Activated CD4-positive, alpha-beta T cell treated with anti-CD3 and anti-CD28 coated beads, Interleukin-2, amount 50 U/mL, for 48 hours (primary cell): ENCODE data around the gene GRK1.

Source experiments
- DNase-seq, 2 experiments: peaks; one replicate each; pipeline ENCODE4 v3.0.0-alpha.2; 2020

GRK1 gene

DNA sequence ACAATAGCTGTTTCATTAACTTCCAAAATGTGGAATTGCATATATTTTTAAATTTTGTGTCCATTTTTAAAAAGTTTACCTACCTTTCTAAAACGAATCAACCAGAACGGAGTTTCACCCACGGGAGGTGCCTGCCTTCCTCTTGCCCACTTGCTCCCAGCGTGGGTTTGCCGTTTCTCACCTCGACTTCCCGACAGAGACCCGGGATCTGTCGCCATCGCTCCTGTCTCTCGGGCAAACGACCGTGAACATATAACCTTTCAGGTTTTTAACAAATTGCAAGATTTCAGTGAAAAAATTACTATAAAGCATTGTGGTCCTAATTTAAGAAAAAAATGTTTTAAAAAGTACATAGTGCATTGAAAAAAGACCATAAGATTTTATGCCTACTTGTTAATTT lies 96.2 kb downstream of the GRK1 start:
- no peak for DNase-seq

GRCh38 chr13:113763961-113764792 lies 97.2 kb downstream of the GRK1 start:
- DNase-seq, result no peak

DNA sequence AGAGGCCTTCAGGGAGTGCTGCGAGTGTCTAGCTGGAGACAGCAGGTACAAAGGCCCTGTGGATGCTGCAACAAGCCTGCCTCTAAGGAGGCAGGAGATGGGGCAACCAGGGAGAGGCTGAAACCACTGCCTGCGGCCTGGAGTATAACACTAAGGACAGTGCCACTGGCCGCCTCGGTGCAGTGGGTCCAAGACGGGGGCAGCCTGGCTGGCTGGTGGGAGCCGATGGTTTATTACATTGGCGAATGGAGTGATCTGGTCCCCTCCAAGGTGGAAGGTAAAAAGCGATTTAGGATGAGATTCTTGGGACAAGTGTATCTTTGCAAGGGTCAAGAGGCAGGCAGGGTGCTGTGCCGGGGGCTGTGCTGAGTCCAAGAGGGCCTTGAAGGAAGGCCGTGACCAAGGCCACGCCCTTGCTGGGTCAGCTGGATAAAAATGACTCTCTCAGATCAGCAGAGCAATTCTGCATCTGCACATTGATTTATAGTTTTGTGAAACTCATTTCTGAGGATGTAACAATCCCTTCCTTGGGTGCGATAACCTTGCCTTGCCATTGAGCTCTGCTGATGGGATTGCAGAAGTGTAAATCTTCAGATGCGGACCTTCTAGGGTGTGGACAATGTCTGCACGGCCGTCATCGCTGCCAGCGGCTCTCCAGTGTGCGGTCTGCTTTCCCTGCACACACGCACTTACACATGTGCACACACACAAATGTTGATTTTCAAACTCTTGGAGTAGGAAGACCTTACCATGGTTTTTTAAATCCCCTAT lies 98.0 kb downstream of the GRK1 start:
- DNase-seq, result no peak

GRCh38 chr13:113765564-113765910 lies 98.5 kb downstream of the GRK1 start:
- DNase-seq, result no peak

DNA sequence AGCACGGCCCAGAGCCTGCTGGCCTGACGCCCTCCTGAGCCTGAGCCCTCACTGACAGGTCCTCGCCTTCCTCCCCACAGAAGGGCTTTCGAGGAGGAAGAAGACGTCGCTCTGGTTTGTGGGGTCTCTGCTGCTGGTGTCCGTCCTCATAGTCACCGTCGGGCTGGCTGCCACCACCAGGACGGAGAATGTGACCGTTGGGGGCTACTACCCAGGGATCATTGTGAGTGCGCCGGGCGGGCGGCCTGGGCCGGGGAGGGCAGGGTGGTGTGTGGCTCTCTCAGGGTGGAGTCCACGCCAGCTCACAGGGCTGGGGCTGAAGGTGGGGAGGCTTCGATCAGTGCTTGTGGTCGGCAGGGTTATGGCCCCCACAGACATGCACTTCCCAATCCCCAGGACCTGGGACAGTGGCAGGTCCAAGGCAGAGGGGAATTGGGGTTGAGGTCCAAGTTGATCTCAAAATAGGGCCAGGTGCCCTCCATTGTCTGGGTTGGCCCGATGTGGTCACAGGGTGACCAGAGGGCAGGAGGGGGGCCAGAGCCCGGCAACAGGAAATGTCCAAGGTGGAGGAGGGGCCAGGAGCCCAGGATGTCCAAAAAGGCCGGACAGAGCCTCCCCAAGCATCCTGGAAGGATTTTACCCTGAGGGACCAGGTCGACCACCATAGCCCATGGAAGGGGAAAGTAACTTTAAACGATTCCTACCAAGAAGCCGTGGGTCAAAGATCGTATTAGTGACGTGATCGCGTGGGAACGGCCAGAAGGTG lies 99.2 kb downstream of the GRK1 start:
- DNase-seq, result no peak

GRCh38 chr13:113767366-113767765 lies 100.3 kb downstream of the GRK1 start:
- no peak for DNase-seq

GRCh38 chr13:113768018-113768905 lies 101.2 kb downstream of the GRK1 start:
- no peak for DNase-seq

DNA sequence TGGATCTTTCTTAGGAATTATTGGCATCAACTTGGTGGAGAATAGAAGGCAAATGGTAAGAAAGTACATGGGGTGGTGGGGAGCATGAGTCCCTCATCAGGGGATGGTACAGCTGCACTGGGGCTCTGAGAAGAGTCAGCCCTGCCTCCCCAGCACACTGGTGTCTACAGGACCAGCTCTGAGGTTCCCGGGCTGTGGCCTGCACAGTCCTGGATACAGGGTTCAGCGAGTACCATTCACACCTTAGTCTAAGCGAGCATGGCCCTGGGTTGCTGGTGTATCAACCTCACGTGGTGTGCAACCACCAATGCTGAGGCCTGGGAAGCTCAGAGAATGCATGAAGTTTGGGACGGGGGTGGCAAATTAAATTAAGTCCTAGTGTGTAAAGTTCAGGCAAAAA lies 102.1 kb downstream of the GRK1 start:
- DNase-seq, result no peak

DNA sequence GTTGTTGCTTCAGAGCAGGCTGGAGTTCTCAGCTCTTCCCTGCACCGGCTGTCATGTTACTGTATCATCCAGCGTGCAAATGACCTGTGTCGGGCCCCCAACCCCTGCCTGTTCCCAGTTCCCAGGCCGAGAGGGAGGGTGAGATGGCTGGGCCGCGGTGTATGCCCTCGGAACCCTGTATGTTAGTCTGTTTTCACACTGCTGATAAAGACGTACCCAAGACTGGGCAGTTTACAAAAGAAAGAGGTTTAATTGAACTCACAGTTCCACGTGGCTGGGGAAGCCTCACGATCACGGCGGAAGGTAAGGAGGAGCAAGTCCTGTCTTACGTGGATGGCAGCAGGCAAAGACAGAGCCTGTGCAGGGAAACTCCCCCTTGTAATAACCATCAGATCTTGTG lies 102.9 kb downstream of the GRK1 start:
- DNase-seq, result no peak

DNA sequence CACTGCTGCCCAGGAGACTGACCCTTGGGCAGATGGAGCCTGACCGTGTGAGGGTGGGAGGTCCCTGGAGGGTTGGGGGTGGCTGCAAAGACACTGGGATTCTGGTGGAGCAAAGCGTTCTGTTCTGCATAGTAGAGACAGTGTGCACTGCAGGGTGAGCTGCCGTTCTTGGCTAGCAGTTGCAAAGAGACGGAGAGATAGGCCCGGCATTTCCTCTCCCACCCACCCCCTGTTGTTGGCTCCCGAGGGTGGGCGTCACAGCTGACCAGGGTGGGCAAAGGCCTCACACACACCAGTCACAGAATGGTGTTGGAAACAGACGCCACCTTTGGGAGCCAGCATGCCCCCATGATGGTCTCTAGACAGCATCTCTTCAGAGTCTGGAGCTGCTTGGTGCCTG lies 103.4 kb downstream of the GRK1 start:
- DNase-seq, result no peak

- DNase-seq, result no peak
These were observed 103.9 kb downstream of the GRK1 start for GRCh38 chr13:113770937-113771336.

- DNase-seq, result no peak
These were observed 104.8 kb downstream of the GRK1 start for GRCh38 chr13:113771709-113772331.

DNA sequence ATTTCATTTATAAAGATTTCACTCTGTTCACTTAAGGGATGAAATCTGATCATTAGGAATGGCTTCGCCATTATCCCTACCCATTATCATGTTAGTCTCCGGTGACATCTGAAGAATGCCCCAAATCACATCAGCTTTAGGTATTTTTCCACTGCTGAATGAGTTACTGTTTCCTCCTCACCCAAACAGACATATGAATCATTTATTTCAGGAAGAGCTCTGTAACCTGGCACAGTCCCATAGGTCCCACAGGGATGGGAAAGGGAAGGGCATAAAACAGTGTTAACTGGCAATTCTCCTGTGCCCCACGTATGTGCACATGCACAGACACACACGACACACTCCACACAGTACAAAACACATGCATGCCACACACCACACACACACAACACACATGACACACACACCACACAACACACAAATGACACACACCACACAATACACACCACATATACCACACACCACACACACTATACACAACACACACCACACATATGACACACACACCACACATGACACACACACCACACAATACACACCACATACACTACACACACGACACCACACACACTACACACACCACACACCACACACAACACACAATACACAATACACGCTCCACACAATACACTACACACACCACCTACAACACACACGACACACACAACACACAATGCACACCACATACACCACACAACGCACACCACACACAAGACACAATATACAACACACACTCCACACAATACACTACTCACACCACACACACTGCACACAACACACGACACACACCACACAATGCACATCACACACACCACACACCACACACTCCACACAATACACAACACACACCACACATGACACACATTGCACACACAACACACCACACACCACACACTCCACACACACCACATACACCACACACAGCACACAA lies 107.4 kb downstream of the GRK1 start:
- DNase-seq, result no peak

- DNase-seq, result no peak
These were observed 108.6 kb downstream of the GRK1 start for GRCh38 chr13:113775451-113776145.

- no peak for DNase-seq
These were observed 109.5 kb downstream of the GRK1 start for GRCh38 chr13:113776231-113777125.

DNA sequence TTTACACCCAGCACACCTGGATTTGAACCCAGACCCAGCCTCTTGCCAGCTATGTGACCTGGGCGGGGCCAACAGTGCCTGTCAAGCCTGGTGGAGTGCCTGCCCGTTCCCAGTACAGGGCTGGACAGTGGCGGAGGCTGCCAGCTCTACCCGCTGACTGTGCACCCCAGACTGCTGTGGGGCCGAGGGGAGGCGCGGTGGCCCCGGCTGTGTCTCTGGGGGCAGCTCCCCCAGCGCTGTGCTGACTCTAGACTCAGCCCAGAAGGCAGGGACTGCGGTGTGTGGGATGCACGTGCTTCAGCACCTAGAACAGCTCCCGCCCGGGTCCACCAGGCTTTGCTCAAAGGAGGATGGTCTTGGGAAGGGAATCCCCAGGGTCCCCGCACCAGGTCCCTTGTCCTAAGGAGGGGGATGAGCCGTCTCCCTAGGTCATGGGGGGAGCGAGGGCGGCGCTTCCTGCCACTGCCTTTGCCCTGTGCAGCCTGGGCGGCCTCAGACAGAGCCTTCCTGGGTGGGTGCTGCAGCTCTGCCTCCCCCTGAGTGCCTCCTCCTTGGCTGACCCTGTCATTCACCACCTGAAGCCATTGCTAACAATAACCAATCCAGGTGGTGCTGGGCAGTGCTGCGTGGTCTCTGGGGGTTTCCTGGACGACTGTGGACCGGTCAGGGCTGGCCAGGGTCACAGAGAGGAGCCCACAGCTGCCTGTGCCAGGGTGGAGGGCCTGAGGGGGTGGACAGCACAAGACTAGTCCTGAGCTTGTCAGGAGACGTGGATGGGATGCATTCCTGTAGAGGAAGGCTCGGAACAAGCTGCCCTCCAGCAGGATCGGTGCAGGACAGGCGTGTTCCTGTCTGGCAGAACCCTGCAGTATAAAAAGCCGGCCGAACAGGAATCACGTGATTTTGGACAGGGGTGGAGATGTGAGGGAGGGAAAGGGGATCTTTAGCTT lies 110.6 kb downstream of the GRK1 start:
- DNase-seq, result peak in 1 of 2 experiments; percentile 10

DNA sequence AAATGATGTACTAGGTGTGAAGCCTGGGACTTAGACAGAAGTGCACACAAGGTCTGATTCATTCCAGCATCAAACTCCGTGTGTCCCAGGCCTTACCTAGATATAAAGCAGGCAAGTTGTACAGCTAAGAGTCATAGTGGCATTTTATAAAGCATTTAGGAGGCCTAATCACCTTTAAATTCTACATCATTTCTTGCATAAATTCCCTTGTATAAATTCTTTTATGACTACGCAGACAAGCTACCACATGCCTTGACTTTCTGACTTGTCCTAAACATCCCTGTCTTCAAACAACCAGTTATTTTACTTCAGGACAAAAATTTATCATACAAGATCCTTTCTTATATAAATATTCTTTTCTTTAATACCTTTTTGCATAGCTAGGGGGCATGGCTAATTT lies 114.6 kb downstream of the GRK1 start:
- DNase-seq, result no peak

GRCh38 chr13:113782472-113782871 lies 115.5 kb downstream of the GRK1 start:
- DNase-seq, result no peak
